GM18511 (cell line): Measurements from ENCODE around the gene KY.

ENCODE experiments used
- ATAC-seq: cut with Tn5 transposase; IDR thresholded peaks from one replicate; pipeline ENCODE4 v1.9.1; 2021; ENCODE audit warnings: mild to moderate bottlenecking, moderate library complexity; ENCODE audit not compliant: unreplicated experiment

The KY gene, protein sequence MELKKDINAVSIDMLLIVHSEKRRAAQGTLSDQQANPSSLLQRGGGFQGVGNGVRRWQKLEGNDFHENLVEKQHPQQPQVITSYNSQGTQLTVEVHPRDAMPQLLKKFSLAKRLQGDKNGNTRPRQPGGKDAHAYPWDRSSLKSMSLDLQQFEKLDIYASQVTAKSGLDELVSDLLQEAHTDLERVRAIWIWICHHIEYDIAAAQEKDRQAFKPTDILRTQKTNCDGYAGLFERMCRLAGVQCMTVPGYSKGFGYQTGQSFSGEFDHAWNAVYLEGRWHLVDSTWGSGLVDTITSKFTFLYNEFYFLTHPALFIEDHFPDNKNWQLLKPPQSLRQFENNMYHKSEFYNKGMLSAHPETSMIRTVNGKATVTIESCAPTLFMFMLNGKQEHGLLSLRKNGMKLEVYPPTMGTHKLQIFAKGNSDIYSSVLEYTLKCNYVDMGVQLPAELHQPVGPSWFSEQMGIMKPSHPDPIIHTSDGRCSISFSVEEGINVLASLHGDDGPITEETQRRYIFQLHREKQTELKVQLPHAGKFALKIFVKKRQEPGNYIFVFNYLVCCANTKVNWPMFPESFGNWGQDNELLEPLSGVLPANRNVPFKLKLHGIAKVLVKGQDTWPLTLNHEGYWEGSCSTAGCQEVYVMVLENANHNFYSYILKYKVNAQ

DNA sequence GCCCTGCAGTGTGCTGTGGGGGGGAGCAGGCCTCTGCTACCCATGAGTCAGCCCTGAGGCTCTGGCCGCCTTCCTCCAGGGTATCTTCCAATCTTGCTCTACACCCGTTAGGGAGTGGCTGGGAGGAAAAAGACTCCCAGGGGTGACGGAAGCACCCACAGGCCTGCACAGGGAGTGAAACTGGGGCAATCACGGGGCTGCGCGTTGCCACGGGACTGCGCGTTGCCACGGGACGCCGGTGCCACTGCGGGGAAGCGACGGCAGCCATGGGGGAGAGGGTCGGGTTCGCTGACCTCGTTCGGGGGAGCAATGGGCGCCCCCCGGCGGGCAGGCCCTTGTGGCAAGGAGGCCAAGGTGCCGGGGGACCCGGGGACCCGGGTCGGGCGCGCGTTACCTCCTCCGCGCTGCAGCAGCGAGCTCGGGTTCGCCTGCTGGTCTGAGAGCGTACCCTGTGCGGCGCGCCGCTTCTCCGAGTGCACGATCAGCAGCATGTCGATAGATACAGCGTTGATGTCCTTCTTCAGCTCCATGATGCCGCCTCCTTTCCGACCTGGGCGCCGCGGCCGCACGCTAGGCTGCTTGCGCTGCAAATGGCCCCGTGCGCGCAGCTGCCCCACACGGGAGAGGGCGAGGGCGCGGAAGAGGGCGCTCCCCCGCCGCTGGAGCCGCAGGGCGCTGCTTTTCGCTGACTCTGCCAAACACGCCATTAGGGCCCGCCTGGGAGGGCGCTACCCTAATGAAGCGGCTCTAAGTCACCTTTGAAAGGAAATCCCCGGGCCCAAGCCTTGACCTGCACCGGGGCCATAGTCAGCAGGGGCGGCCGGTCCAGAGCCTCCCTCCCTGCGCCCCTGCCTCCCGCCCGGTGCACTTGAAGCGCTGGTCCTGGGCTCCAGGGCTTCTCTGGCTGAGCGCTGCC, at the start of gene KY:
TSS of gene KY (minus strand) at position 592 of the 916 bp plus-strand sequence. CDS start at position 530, 62 bp downstream.
- ATAC-seq = no peak

DNA sequence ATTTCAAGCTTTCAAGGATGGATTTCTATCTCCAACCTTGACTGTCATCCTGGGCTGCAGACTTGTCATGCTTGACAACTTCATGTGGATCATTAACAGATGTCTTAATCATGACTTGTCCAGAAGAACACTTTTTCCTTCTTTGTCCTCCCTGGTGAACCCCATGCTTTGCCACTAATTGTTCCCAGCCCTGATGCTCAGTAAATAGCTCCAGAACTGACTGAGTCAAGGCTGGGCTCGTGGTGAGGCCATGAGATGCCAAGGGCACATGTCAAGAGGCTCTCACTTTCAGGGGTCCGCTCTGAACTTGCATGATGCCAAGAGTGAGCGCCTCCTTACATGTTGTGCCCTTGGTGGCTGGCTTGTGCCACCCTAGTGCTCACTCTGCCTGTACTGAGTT, 48.9 kb upstream of the KY start:
- ATAC-seq = no peak

DNA sequence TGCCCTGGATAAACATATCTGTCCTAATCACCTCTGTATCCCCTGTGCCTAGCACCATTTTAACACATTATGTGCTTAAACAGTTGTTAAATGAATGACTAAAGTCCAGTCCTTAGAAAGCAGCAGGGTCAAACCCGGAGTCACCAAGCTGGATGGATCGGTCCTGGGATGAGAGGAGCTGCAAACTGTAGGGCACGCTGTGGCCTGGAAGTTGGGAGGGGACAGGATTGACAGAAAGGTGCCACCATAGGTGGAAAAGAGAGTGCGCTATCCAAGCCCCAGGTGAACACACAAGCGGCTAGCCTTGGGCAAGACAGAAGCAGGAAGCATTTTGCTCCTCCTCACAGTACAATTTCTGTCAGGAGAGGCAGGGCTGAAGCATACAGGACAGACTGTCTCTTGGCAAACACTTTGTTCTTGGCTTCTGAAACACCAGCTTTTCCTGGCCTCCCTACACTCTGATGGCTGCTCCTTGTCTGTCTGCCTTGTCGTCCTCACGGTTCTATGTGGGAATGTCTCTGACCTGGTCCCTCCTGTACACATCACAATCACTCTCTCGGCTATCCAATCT, 48.4 kb upstream of the KY start:
- no peak for ATAC-seq

DNA sequence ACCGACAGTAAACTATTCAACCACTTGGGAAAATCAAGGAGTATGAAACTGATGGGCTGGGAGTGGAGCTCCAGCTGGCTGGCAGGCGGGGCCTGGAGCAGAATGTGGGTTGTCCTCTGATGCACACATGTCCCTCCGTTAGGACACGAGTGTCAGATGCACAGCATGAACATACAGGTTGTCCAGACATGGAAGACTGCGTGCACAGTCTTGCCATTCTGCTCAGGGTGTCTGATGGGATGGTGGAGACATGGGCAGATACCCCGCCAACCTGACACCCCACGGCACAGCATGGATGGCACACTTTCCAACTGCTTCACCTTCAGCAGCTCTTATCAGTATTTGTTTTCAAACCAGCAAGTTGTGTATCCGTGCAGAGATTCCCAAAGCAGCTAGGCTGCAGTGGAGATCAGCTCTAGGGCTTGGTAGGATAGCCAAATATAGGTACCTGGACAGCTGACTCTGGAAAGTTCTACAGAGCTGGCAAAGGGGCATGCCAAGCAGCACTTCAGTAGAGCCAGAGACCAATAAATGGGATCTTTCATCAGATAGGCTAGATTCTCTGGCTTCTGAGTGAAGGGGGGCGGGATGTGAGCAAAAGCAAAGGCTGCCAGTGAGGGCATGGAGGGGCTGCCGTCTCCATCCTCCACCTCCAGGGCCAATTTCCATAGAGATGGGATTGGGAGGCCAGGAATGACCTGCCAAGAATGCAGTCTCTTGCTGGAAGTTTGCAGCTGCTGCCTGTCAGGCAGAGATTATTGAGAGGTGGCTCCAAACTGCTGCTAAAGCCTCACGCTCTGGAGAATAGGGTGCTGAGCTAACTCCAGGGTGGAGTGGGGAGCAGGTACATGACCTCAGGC, 47.2 kb upstream of the KY start:
- no peak for ATAC-seq

DNA sequence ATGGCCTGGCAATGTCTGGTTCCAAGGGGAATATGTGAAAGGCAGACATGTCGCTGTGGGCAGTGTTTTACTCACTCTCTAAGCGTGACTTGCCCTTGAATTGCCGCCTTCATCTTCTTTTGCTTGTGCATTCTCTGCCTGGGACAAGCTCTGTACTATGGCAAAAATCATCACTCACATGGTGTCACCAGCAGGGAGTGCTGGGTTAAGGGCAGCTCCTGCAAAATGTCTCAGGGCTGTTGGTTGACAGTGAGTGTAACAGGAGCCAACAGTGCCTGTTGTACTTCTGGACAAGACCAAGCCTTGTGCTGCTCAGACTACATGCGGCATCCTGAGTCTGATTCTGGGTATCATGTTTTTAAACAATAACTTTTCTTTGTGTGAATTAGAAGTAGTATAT, 45.3 kb upstream of the KY start:
- no peak for ATAC-seq

DNA sequence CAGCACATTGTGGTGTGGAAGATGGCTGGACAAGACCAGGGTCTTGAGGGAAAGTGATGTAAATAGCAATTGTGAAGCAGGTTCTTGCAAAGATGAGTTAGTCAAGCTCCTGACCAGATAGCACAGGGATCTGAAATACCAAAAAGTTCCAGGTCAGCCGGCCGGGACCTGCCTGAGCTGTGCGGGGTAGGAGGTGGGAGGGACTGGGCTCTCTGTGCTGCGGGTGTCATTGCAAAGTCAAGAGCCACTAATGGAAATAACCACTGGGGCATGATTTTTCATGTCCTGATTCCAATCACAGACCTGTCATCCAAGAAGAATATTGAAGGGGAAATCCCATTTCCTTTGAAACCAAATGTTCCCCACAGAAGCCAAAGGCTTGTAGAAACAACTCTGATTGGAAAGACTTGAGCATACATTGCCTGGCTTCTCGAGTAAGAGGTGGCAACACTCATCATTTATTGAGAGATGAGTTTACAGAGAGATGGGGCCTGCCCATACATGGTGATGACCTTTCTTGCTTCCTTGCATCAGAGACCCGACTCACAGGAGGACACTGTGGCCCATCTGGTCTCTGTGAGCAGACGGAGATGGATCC, 44.2 kb upstream of the KY start:
- ATAC-seq = no peak

DNA sequence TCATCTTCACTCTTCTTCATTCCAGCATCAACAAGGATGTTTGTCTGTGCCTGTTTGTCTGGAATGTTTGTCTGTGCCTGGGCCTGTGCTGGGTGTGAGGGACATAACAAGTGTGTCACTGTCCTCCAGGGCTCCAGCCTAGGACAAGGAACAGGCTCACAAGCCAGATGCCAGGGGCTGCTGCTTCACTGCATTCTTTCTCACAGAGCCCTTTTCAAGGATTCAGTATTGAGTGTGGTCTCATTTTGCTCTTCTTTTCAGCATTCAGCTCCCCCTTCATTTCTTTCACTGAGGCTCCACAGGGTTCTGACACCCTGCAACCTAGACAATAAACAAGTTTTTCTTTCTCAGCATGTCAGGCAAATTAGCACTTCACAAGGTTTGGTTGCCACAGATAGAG, 43.6 kb upstream of the KY start:
- ATAC-seq = no peak

DNA sequence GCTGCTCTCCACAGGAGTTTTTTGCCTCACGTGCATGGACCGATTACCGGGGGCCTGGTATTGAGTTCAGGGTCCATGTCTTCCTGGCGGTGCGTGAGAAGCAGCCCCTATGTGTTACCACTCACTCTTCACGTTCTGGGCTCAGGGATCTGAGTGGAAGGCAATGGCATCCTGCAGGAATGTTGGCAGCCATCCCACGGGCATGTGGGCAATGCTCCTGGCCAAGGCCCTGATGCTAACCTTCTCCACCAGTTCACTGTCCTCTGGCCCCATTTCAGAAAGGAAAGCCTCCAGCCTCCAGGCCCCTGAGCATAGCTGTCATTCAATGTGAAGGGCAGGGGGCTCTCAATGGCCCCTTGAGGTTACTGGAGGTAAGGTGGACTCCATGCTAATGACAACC, 43.0 kb upstream of the KY start:
- ATAC-seq = no peak

DNA sequence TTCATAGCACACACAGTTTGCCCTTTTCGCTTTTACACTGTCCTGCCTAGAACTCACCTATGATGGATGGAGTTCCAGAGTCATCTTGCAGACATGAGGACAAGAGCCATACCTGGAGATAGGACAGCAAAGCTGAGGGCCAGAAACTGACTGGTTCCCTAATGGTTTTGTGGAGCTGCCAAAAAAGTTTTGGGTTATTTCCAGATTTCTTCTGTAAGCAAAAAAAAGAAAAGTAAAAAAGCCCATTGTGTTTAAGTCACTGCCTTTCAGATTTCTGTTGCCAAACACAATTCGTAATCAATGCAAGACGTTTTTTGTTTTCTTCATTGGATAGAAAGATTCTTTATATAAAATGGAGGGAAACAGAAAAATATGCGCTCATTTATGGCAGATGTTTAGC, 42.4 kb upstream of the KY start:
- no peak for ATAC-seq

DNA sequence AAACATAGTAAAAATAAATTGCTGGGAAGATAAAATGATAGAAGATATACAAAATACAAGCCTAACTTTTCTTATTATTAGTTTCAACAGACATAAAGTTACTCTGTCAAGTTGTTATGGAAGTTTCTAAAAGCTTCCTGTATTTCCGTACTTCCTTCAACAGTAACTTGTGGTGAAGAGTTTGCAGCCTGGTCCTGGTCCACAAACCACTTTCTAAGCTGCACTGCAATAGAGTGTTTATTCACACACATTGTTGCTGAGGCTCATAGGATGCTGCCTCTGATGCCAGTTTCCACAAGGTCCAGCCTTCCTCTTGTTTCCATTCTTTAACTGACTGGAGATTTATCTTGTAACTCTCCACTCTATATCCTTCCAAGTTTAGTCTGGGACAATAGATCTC, 39.4 kb upstream of the KY start:
- no peak for ATAC-seq

DNA sequence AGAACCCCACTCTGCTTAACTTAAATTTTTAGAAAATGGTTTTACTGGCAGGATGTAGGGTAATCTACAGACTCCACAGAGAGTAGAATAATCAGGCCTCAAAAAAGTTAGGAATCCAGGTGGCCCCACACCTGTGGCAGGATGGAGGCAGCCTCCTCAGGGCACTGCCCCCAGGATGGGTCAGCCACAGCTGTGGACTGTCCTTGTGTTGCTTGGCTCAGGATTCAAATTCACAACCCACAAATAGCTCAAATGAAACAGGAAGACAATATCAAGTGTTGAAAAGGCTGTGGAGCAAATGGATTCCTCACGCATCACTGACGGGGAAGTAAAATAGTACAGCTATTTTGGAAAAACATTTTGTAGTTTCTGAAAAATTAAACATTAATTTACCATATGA, 36.8 kb upstream of the KY start:
- ATAC-seq = no peak

DNA sequence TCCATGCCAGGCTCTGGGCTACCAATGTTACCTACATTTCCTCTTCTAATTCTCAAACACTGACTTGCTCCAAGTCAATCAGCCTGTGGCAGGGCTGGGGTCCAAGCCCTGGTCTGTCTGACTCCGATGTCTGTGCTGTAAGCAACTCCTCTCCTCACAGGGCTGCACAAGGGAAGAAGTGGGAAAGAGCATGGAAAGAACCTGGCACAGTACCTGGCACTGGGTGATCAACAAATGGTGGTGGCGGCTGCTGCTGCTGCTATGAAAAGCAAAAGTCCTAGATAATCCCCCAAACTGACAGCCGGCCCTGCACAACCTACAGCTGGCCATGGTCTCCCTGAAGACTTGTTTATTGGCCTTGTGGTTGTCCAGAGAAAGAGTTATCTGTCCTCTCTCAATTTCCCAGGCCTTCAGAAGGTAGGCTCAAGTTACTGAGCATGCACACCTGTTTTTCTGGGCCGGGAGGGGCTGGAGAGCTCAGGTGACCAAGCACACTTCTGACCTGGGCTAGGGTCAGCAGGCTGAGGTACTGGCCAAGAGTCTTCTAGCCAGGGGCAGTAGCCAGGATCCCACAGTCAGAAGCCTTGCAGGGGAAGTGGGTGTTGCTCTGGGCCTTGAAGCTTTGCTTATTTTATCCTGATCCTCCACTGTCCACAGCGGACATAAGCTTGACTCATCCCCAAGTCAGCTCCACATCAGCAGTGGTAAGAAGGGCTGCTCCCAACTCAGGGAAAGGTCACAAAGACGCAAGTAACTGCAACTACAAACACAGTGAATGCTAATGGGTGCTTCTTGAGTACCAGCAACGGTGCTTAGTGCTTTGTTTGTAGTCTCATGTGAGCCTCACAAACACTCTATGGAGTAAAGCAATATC, 35.3 kb upstream of the KY start:
- no peak for ATAC-seq

DNA sequence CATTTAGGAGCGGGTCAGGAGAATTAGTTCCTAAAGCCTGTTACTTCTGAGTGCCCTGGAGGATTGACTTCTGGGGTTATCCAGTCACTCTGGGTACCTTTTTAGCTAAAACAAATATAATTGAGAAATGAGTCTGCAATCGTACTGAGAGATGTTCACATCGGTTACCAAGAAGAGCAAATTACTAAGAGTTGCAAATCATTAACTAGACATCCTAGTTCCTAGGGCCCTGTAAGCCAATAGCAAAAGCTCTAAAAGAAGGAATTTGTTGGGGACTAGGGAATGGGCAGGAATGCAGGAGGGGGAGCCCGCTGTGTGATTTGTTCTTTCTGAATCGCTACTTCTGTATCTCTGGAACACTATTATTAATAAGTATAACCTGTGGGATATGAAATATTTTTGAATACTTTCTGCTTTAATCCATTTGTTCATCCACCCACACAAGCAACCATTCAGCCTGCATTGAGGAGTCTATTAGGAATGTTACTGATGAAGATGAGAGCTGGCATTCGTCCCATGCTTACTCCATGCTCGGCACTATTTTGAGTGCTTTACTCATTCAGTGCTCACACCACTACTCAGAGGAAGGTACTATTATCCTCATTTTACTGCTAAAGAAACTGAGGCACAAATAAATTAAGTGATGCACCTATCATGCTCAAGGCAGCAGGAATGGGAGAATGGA, 31.5 kb upstream of the KY start:
- ATAC-seq = no peak

DNA sequence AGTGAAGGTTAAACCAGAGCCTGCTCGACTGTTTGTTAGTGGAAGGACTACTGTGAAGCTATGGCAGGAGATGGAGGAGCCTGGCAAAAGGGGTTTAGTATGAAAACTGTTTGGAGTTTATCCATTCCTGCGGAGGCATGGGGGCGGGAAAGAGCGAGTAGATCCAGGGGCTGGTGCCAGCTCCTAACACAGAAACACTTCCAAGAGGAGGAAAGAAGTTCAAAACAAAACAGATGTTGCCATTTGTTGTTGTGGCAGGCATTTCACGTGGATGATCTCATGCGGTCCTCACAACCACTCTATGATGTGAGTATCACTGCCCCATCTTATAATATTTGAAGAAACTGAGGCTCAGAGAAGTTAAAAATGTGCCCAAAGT, 30.7 kb upstream of the KY start:
- ATAC-seq = no peak

DNA sequence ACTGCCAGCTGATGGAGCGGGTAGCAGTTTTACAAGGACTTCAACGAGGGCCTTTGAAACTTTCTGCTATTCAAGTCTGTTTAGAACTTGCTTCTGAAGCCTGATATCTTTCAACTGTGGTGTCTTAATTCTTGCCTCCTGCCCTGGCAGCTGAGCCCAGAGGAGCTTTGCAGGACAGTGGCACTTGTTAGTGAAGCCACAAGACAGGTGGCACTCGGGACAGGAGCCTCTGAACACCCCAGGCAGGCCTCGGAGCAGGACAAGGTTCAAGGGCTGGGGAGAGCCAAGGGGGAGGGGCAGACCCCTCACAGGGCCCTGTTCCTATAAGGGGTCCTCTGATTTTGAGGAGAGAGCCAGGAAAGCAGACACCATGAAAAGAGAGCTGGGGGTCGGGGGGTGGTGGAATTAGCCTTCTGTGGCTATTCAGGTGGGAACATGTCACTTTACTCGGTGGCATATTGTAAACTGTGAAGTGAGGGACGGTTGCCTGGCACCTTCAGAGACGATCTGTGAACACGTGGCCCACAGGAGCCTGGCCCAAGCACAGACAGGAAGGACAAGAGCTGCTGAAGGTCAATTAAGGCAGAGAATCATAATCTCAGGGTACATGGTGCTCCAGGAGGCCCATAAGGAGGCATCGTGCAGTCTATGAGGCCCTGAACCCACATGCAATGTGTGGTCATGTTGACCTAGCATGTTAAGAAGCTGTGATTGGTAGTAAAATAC, 30.1 kb upstream of the KY start:
- no peak for ATAC-seq

DNA sequence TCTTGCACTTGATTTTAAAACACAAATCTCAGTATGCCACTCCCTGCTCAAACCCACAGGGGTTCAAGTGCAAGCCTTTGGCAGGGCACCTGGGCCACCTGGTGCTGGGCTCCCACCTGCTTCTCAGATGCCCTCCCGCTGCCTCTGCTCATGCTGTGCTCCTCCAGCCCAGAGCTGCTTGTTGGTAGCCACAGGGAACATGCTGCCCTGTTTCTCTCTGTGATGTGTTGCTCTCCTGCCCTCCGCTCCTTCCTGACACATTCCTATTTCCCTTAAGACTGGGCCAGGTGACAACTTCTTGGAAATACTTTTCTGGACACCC, 27.1 kb upstream of the KY start:
- no peak for ATAC-seq

DNA sequence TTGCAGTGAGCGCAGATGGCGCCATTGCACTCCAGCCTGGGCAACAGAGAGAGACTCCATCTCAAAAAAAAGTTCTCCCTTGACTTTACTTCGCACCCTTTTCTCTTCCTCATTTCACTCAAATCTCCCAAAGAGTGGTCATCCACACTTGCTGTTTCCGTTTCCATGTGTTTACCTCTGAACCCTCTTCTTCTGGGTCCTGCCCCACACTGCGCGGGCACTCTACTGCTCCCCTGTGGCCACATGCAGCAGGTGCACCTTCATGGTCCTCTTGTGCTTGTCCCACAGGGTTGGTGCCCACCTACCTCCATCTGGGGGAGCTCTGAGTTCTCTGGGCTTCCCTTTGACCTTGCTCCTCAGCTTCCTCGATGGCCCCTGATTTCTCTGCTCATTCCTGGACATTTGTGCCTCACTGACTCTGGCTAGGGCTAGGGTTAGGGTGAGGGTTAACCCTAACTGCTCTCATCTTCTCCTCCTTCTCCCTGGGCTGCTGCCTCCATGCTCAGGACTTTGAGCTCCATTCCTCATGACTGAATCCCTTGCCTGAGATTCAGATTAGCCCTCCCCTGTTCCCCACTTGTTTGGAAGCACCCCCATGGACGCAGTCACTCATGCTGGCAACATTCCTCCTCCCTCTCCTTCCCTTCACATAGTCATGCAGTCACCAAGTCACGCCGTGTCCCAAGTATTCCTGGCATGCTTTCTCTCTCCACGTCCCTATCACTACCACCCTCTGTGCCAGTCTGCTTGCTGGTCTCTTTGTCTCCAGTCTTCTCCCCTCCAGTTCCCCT, 26.6 kb upstream of the KY start:
- ATAC-seq = no peak
